GM15510 (cell line): Measurements from ENCODE around the gene PPP1R1B.

Experiments
- POLR2A ChIP-seq: IDR thresholded peaks from 3 replicates; pipeline ENCODE4 v1.6.1; 2011; ENCODE audit warnings: borderline replicate concordance; ENCODE audit not compliant: insufficient read length; ENCODE audit errors: extremely low read depth

Gene PPP1R1B

DNA sequence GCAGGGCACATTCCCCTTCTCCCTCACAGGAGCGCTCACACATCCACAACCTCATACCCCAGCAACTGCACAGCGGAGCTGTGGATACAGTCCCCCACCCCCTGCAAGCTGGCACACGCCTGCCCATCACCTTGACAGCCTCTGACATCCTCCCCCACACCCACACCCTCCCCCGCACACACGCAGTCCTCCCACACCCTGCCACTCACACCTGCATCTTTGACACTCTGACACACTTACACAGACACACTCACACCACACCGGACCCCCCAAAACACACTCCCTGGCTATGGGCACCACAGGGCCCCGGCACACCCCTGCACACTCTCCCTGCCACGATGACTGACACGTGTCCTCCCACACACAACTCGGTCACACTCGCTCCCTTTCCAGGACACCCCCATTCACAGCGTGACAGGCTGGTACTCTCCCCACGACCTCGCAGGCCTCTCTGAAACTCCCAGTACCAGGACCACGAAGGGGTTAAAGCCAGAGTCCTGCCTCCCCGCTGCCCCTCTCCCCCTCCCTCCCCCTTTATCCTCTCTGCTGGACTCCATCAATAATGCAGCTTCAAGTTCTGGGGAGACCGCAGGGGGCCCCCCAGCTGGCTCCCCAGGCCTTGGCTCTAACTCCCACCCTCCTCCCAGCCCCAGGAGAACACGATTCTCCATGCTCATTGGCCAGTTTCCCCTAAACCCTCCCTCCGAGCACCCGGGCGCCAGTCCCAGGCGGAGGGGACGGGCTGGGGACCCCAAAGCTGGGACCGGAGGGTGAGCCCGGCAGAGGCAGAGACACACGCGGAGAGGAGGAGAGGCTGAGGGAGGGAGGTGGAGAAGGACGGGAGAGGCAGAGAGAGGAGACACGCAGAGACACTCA is at the start of gene PPP1R1B:
TSS of gene PPP1R1B (plus strand) at position 782 of the 876 bp plus-strand sequence. CDS start 441 bp downstream, outside the sequence.
- TF ChIP-seq POLR2A = no peak

DNA sequence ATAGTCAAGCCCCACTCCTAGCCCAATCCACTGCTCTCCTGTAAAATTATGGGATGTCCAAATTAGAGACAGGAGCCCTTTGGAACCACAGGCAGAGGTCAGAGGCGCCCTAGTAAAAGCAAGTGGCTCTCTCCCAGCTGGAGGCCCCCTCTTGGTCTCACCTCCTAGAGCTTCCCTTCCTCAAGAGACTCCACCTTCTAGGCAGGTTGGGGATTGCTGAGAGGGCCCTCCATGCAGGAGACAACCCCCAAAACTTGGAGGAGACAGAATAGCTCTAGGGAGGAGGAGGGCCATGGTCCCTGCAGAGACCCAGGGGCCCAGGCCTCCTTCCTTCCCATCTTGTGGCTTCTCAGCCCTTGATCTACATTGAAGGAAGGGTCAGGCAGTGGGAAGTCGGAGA is 48.5 kb upstream of the PPP1R1B start:
- TF ChIP-seq POLR2A = no peak

DNA sequence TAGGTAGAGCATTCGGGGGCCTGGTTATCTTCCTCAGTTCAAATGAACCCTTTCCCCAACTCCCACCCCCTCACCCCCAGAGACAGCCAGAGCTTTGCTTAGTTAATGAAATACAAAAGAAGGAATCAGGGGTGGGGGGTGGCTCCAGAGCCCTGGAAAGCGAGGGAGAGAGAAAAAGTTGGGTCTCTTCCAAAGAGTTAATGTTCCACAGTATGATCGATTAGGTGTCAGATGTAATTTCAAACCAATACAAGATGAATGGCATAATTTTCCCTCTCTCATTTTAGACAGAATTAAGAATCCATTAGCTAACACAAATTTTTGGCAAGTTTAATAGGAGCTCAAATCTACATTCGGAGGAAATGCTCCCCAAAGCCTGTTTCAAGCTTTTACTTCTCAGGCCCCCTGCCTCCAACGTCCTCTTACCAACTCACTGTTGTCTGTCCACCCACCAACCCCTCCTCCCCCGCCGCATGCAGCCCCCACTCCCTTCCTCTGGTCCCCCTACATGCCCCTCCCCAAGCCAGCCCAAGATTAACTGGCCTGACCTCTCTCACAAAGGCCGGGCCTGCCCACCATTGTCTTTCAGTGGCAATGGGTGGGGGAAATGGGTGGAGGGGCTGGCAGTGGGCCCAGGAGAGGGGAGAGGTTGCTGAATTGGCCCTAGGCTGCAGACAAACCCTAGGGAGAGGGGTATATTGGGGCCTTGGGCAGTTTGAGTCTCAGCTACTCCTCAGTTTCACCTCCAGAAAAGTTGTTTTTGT is 47.3 kb upstream of the PPP1R1B start:
- TF ChIP-seq POLR2A = no peak

DNA sequence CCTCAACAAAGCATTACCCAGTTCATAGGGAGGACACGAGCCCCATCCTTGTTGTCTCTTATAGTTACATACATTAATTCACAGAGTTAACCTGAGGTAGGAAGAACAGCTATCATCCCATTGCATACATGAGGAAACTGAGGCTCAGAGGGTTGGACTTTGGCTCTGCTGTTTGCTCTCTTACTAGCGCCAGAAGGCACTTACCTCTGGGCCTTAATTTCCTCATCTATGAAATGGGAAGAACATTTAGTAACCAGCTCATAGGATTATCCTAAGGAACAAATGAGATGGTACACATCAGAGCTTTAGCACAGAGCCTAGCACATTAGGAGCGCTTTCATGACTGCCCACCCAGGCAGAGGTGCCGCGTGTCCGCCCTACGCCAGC is 46.7 kb upstream of the PPP1R1B start:
- no peak for TF ChIP-seq POLR2A

DNA sequence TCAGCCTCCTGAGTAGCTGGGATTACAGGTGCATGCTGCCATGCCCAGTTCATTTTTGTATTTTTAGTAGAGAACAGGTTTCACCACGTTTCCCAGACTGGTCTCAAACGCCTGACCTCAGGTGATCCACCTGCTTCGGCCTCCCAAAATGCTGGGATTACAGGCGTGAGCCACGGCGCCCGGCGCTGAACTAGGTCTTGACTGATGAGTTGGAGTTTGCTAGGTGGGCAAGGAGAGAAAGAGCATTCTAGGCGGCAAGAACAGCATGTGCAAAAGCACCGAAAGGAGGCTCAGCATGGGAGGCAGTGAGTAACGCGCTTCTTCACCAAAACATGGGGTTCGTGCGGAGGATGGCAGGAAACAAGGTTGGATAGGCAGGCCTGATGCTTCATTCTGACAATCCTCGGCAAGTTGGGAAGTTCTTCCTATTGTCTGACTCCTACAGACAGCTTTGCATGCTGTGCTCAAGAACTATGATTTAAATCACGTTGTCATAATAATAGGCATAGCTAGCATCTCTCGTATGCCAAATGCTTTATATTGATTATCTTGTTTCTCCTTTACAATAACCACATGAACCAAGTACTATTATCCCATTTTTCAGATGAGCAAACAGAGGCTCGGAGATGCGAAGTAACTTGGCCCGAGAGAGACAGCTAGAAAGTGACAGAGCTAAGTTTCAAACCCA is 45.5 kb upstream of the PPP1R1B start:
- no peak for TF ChIP-seq POLR2A

DNA sequence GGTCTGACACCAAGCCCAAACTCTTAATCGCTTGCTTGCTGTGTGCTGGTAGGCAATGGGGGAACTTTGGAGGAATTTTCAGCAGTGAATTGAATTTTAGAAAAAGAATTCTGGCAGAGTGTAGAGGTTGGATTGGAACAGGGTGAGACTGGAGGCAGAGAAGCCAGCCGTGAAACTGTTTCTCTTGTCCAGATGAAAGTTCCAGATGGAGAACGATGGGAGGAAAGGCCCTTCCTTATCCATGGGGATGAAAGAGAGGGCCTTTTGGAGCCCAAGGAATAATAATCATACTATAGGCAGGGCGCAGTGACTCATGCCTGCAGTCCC is 45.0 kb upstream of the PPP1R1B start:
- TF ChIP-seq POLR2A = no peak

DNA sequence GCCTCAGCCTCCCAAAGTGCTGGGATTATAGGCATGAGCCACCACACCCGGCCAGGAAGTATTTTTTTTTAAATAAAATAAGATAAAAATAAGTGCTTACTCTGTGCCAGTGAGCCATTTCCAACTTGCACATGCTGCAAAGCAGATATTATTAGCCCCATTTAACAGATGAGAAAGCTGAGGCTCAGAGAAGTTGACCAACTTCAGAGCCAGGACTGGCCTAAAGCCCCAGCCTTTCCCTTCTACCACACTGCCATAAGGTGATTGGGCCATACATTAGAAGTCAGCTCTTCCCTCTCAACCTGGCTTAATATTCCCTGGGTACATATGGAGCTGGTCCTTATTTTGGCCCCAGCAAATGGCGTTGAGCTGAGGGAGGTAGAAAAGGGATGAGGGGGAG is 44.1 kb upstream of the PPP1R1B start:
- no peak for TF ChIP-seq POLR2A

DNA sequence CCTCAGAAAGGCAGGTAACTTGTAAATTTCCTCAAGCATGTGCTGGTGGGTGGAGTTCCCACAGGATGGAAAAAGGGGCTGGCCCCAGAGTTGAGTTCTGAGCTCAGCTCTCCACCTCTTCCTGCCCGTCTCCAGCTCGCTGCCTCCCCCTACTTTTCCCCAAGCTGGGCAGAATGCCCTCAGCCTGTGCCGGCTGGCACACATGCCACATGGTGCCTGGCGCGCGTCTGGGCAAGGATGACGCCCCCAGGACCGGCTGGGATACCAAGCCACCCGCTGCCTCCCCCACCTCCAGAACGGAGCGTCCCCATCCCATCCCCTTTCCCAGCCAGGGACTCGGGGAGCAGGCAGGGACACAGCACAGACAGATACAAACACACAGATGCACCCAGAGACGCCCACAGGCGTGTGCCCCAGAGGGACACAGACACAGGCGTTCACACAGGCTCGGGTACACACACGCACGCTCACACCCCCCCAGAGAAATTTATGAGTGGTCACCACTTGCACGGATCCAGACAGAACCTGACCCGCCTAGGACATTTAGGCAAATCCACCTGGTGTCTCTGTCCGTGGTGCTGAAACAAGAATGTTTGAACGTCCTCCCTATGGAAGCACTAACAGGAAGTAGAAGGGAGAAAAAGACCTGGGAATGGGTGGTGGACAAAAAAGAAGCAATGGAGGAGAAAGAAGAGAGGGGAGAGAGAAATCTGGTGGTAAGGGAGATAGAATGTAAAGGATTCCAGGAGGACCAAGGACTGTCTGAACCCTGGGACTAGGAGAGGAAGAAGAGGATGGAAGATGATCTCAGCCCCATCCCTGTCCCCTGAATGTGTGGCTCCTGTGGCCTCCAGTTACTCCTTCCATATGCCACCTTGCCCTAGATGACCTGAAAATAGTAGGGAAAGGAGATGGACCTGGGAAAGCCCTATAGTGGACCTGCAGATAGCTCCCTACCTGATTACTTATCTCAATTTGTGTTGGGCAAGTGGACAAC is 34.5 kb upstream of the PPP1R1B start:
- no peak for TF ChIP-seq POLR2A

DNA sequence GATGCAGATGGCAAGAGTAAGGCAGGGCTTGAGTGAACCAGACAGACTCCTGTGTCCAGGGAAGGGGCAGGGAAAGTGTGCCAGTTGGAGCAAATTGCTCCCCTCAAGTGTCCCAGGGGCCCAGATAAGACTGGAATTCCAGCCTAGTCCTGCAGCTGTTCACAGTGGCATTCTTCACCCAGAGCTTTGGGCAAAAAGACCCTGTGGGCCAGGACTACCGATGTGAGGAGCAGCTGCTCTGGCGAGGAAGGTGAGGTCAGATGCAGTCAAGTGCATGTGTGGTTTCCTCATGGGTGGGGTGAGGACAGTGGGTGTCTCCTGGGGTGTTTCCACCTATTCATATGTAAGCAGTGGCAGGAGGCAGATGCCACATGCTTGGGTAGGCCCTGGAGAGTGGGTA is 33.4 kb upstream of the PPP1R1B start:
- no peak for TF ChIP-seq POLR2A

DNA sequence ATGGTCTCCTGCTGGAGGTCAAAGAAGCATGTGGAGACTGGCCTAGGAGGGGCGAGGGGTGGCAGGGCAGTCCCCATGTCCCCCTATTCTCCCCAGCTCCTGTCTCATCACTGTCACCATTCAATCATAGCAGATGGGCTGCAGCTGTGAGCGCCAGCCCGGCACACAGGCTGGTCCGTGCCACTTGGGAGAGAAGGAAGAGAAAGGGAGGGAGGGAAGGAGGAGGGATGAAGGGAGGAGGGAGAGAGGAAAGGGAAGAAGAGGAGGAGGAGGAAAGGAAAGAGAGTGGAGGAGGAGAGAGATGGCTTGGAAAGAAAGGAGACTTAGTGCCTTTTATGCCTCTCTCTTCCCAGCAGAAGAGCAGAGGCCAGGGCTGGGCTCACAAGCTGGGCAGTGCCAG is 31.5 kb upstream of the PPP1R1B start:
- no peak for TF ChIP-seq POLR2A

DNA sequence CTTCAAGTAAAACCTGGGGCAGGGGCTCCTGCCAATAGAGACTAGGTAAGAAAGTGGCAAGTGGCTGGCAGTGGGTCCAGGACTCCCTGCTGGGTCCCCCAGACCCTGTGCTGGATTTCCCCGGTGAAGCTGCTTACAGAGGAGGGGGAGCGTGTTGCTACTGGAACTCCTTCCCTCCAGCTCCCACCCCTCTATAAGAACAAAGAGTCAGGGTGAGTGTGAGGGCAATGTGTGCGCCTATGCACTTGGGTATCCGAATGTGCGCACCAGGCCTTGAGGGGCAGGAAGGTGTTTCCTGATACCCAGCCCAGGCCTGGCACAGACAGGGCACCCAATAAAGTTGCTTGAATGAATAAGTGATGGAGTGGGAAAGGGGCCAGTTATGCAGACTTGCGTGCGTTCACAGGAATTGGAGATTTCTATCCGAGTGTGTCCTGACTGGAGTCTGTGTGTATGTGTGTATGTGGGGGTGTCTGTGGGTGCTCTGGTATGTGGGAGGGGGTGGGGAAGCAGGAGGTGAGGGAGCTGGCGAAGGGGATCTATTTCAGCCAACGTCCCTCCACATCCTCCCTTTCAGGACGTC is 30.7 kb upstream of the PPP1R1B start:
- TF ChIP-seq POLR2A = no peak

DNA sequence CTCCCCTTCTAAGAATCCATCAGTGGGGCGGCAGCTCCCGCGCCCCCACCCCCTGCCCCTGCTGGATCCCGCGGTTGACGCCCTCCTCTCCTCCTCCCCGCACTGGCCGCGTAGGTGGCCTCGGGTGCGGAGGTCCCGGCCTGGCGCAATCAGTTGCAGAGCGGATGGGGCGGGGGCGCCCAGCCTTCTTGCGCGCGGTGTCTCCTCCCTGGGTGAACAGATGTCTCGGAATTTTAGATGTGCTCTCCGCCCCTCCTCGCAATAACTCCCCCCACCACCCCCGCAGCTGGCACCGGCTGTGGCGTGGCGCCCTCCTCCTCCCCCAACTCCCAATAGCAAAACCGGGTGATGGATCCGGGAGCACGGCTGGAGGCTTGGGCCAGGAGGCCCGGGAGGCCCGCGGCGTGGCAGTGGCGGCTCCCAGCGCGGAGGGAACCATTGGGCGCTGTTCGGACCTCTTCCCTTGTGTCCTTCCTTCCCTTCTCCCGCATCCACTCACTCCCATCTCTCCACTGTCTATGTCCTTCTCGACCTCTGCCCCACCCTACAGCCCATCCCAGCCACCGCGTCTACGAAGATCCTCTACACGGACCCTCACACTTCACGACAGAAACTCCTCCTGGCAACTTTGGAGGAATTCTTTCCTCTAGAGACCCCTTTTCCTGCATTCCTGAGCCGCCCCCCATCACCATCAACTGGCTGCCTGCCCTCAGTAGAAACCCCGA is 30.0 kb upstream of the PPP1R1B start:
- TF ChIP-seq POLR2A = no peak

DNA sequence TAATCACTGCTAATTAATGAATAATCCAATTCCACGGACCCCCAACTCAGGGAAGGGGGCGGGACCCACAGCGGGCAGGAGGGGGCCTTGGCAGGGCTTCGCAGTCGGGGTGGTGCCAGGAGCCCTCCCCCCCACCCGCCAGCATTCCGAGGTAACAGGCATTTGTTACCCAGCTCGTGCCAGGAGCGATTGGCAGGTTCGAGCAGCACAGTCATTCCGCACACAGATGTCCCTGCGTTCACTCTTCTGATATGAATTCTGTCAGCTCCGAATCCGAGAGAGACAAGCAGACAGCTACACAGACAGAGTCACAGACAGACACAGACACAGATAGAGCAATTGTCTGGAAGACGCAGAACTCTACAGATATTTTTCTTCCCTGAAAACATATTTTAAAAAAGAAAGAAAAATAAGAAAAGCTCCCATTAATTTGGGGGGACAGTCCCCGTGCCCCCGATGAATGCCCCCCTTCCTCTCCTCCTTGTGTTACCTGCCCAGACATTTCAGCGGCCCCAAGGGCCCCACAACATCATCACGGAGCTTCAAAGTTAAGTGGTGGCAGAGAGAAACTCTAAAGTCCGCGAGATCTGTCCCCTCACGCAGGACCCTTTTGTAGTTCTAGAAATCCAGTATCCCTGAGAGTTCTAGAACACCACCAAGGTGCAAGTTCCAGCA is 29.2 kb upstream of the PPP1R1B start:
- no peak for TF ChIP-seq POLR2A
